Measurements from ENCODE around the gene CDC42BPB. TPM values are rescaled to one million over a fixed set of nuclear protein-coding genes. Genes with fewer than 3 reads are reported as not detected.

Gene CDC42BPB
- polyA plus RNA-seq, 1 of the 3 experiments (the other 2 are of a cell fraction), result 61.6 TPM

DNA sequence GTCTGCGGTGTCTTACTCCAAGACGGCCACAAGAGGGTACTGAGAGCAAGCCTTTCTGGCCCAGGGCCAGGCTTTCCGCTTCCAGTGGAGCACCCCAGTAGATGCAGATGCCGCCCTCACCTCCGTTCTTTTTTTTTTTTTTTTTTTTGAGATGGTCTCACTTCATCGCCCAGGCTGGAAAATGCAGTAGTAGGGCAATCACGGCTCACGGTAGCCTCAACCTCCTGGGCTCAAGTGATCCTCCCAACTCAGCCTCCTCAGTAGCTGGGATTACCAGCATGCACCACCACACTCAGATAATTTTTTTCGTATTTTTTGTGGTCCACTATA, 21.0 kb upstream of the CDC42BPB start:
- CTCF ChIA-PET, result interaction anchor here (0.6 to 7.4 kb wide), 15 partner anchors 8 to 391 kb away, joined by 3 to 99 read pairs (median 3); partner anchors contain the start of gene EIF5
- no peaks in the 10 kb centered on the region for H3K27me3 ChIP-seq (ENCODE audit: insufficient read depth)
- 4% methylated on average over 8 of the region's 9 CpGs for WGBS (ENCODE audit: low lambda C conversion rate)
- H3K79me2 ChIP-seq (ENCODE audit: insufficient read depth), result no peaks in the 10 kb centered on the region
- H3K4me1 ChIP-seq (ENCODE audit: control insufficient read depth in 1 of 2, insufficient read depth in 2 of 2, low read depth in 1 of 2, low read length in 1 of 2), result peaks cover 0 to 3% of the 10 kb centered on the region in 2 experiments; a peak in 1 of 4 replicates
- TF ChIP-seq CTCF (IDR thresholded peaks at IDR 0.05) (peak; percentile 70), SMC3 (IDR thresholded peaks at IDR 0.05; ENCODE audit: low read depth, low read length) (peak; percentile 84), NFIC (IDR thresholded peaks at IDR 0.05; ENCODE audit: borderline replicate concordance) (peak; percentile 96), RCOR1 (IDR thresholded peaks at IDR 0.05; ENCODE audit: low read length) (no peak), RAD21 (IDR thresholded peaks at IDR 0.05; ENCODE audit: low read length) (peak; percentile 79), EZH2phosphoT487 (IDR thresholded peaks at IDR 0.05; ENCODE audit: borderline replicate concordance, low read depth) (no peak), YY1 (IDR thresholded peaks at IDR 0.05; ENCODE audit: low read depth) (no peak), GABPA (IDR thresholded peaks at IDR 0.05; ENCODE audit: low read depth) (no peak)
- TF ChIP-seq, protein P1, sequence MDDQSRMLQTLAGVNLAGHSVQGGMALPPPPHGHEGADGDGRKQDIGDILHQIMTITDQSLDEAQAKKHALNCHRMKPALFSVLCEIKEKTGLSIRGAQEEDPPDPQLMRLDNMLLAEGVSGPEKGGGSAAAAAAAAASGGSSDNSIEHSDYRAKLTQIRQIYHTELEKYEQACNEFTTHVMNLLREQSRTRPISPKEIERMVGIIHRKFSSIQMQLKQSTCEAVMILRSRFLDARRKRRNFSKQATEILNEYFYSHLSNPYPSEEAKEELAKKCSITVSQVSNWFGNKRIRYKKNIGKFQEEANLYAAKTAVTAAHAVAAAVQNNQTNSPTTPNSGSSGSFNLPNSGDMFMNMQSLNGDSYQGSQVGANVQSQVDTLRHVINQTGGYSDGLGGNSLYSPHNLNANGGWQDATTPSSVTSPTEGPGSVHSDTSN (IDR thresholded peaks at IDR 0.05), result no peak
- H3K9me3 ChIP-seq, result no peaks in the 10 kb centered on the region
- H4K20me1 ChIP-seq (ENCODE audit: insufficient read depth), result no peaks in the 10 kb centered on the region
- H3K4me3 ChIP-seq (ENCODE audit: low read depth in 2 of 2, low read length in 1 of 2), result no peak overlapping the region
- no peak overlapping the region for H2AFZ ChIP-seq (ENCODE audit: low read depth)
- no peak overlapping the region for H3K9ac ChIP-seq
- no peaks in the 10 kb centered on the region for H3F3A ChIP-seq (replicated peaks; ENCODE audit: insufficient read depth)
- DNase-seq, result peak; percentile 86
- H3K9me2 ChIP-seq, result no peaks in the 10 kb centered on the region
- no peak overlapping the region for H3K27ac ChIP-seq (ENCODE audit: low read depth in 2 of 2, low read length in 1 of 2)
- H3K36me3 ChIP-seq (replicated peaks in 1 of 2; ENCODE audit: control insufficient read depth in 1 of 2, insufficient read depth in 2 of 2, low read length in 1 of 2), result no peaks in the 10 kb centered on the region
- H3K4me2 ChIP-seq, result no peak overlapping the region
- POLR2A ChIA-PET, result interaction anchor here (0.7 kb wide), 1 partner anchor 157 kb away, joined by 6 read pairs; no protein-coding TSS in a partner anchor

DNA sequence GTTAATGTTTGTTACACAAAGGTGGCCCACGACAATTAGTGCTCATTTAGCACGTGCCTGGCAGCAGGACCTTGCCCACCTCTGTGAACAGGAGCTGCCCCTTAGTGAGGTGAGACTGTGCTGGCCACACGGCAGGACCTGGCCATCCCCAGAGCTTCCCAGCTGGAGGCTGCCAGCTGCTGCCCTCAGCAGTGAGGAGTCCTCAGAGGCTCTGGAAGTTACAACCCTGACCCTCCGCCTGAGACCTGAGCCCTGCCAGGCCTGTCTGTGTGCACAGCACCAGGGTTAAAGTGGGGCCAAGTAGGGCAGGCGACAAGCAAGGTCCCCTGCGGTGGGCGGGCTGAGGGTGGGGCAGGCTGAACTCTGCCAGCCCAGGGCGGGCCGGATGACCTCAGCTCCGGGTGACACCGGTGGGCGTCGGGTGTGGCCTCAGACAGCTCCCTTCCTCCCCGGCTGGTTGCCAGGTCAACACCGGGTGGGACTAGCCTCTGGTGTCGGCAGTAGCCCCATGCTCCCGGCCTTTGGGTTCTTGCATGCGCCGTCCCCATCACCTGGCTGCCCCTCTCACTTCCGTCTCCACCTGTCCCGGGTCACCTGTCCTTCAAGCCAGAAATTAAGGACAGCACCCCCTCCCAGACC, 17.5 kb upstream of the CDC42BPB start:
- peak overlapping the region in 1 of 2 experiments; percentile 49; a peak in 1 of 4 replicates for H3K4me3 ChIP-seq (ENCODE audit: low read depth in 2 of 2, low read length in 1 of 2)
- CTCF ChIA-PET, result interaction anchor here (0.6 to 7.4 kb wide), 24 partner anchors 9 to 376 kb away, joined by 3 to 99 read pairs (median 4); partner anchors contain the start of genes CDC42BPB and LBHD2
- no peak overlapping the region for H3K27ac ChIP-seq (ENCODE audit: low read depth in 2 of 2, low read length in 1 of 2)
- H2AFZ ChIP-seq (ENCODE audit: low read depth), result 0 out of 2 replicates have a peak overlapping the region, but pooled peaks have one; percentile 81
- H3K27me3 ChIP-seq (ENCODE audit: insufficient read depth), result no peaks in the 10 kb centered on the region
- DNase-seq, result peak; percentile 41
- no peaks in the 10 kb centered on the region for H3K9me2 ChIP-seq
- no peaks in the 10 kb centered on the region for H3K9me3 ChIP-seq
- H3F3A ChIP-seq (replicated peaks; ENCODE audit: insufficient read depth), result no peaks in the 10 kb centered on the region
- peaks cover 0 to 8% of the 10 kb centered on the region in 2 experiments; a peak in 1 of 4 replicates for H3K4me1 ChIP-seq (ENCODE audit: control insufficient read depth in 1 of 2, insufficient read depth in 2 of 2, low read depth in 1 of 2, low read length in 1 of 2)
- 42% methylated on average over 6 of the region's 21 CpGs for WGBS (ENCODE audit: low lambda C conversion rate)
- H3K79me2 ChIP-seq (ENCODE audit: insufficient read depth), result no peaks in the 10 kb centered on the region
- H3K36me3 ChIP-seq (replicated peaks in 1 of 2; ENCODE audit: control insufficient read depth in 1 of 2, insufficient read depth in 2 of 2, low read length in 1 of 2), result no peaks in the 10 kb centered on the region
- POLR2A ChIA-PET, result no interaction called here
- no peaks in the 10 kb centered on the region for H4K20me1 ChIP-seq (ENCODE audit: insufficient read depth)
- H3K4me2 ChIP-seq, result peak overlapping the region; percentile 81; the same call in 1 of the 2 replicates
- 0 out of 2 replicates have a peak overlapping the region, but pooled peaks have one; percentile 8 for H3K9ac ChIP-seq
- no peak for TF ChIP-seq NFIC (IDR thresholded peaks at IDR 0.05; ENCODE audit: borderline replicate concordance)
- TF ChIP-seq POLR2AphosphoS5 (IDR thresholded peaks at IDR 0.05; ENCODE audit: low read depth, low read length), result no peak
- TF ChIP-seq GATA2 (CRISPR knock-in tag; IDR thresholded peaks at IDR 0.05), result no peak
- TF ChIP-seq, protein P1 (IDR thresholded peaks at IDR 0.05), result no peak
- no peak for TF ChIP-seq ELF1 (IDR thresholded peaks at IDR 0.05)
- TF ChIP-seq TCF12 (IDR thresholded peaks at IDR 0.05), result no peak
- no peak for TF ChIP-seq TAF1 (IDR thresholded peaks at IDR 0.05; ENCODE audit: borderline replicate concordance, low read depth, low read length)
- TF ChIP-seq CTCF (IDR thresholded peaks at IDR 0.05), result no peak
- TF ChIP-seq, protein P2, sequence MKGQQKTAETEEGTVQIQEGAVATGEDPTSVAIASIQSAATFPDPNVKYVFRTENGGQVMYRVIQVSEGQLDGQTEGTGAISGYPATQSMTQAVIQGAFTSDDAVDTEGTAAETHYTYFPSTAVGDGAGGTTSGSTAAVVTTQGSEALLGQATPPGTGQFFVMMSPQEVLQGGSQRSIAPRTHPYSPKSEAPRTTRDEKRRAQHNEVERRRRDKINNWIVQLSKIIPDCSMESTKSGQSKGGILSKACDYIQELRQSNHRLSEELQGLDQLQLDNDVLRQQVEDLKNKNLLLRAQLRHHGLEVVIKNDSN (IDR thresholded peaks at IDR 0.05; ENCODE audit: borderline replicate concordance, low read depth), result no peak
- no peak for TF ChIP-seq ZBTB33 (IDR thresholded peaks at IDR 0.05; ENCODE audit: borderline replicate concordance, low read depth)
- TF ChIP-seq CHD2 (IDR thresholded peaks at IDR 0.05; ENCODE audit: low read length, partially characterized antibody), result no peak
